Activated T-cell treated with anti-CD3 and anti-CD28 coated beads, Interleukin-2, amount 50 U/mL, for 72 hours (primary cell): ENCODE measurements around the gene MYOF. TPM values are rescaled to one million over a fixed set of nuclear protein-coding genes. Genes with fewer than 3 reads are reported as not detected.
"Not testable (repeated sequence)": the region's sequence is repeated elsewhere in the genome, so short reads cannot be mapped to it uniquely, and the experiment has no call there.

Experiments
- ATAC-seq, 2 donors: fragments of 150-1000 bp; cut with Tn5 transposase; replicated peaks in 1 of 2; 2 replicates each; pipeline ENCODE4 v1.10.0; 2021; ENCODE audit warnings: moderate library complexity in 2 of 2, mild to moderate bottlenecking in 1 of 2
- DNase-seq, 2 donors: peaks; one replicate each; pipeline ENCODE4 v3.0.0; 2021 to 2022; ENCODE audit warnings: mixed read lengths in 1 of 2
- H3K27ac Mint-ChIP-seq: one replicate; pipeline ENCODE4 v1.8.0; 2022; ENCODE audit warnings: mild to moderate bottlenecking, moderate library complexity, mixed read lengths
- H3K27me3 Mint-ChIP-seq: one replicate; pipeline ENCODE4 v1.8.0; 2022; ENCODE audit warnings: low read depth, mixed read lengths
- H3K36me3 Mint-ChIP-seq, 2 donors: one replicate each; pipeline ENCODE4 v1.8.0; 2022; ENCODE audit warnings: mixed read lengths in 2 of 2, mild to moderate bottlenecking in 1 of 2; ENCODE audit not compliant: insufficient read depth in 2 of 2
- H3K4me1 Mint-ChIP-seq: one replicate; pipeline ENCODE4 v1.8.0; 2022; ENCODE audit warnings: low read depth, mixed read lengths
- H3K4me3 Mint-ChIP-seq, 2 donors: one replicate each; pipeline ENCODE4 v1.8.0; 2022; ENCODE audit warnings: mild to moderate bottlenecking in 2 of 2, mixed read lengths in 2 of 2, moderate library complexity in 2 of 2
- H3K9me3 Mint-ChIP-seq, 2 donors: one replicate each; pipeline ENCODE4 v1.8.0; 2022; ENCODE audit warnings: mixed read lengths in 2 of 2
- total RNA-seq, 2 donors: library from RNA; stranded (reverse); gene quantifications; one replicate each; pipeline ENCODE4 v1.2.3, GENCODE V29; 2022

The MYOF gene
- total RNA-seq, 2 donors from 2014 or later, result 32.3 to 32.4 TPM

DNA sequence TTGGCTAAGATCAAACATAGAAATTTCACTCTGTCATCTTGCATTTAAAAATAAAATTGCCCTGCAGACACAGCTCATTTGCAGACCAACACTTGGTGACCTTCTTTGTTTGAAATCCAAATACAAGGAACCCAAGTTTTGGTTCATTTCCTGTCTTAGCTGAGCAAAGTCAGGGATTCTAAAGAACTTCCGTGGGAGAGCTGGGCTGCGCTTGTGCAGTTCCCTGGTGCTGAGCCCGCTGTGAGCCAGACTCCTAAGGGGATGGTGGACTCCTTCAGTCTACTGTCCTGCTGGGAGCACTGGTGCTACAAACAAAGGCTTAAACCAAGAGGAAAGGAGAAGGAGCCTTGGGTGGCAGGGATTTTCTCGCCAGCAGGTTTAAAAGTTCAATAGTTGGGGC lies 60.0 kb downstream of the MYOF start:
- Mint-ChIP-seq H3K36me3 (peaks cover 0 to 8% of the 10 kb centered on the region in 2 donors), H3K27ac (no peak overlapping the region), H3K27me3 (no peaks in the 10 kb centered on the region), H3K4me3 (no peak overlapping the region), H3K4me1 (no peaks in the 10 kb centered on the region), H3K9me3 (no peaks in the 10 kb centered on the region)
- DNase-seq, result no peak
- no peak for ATAC-seq

DNA sequence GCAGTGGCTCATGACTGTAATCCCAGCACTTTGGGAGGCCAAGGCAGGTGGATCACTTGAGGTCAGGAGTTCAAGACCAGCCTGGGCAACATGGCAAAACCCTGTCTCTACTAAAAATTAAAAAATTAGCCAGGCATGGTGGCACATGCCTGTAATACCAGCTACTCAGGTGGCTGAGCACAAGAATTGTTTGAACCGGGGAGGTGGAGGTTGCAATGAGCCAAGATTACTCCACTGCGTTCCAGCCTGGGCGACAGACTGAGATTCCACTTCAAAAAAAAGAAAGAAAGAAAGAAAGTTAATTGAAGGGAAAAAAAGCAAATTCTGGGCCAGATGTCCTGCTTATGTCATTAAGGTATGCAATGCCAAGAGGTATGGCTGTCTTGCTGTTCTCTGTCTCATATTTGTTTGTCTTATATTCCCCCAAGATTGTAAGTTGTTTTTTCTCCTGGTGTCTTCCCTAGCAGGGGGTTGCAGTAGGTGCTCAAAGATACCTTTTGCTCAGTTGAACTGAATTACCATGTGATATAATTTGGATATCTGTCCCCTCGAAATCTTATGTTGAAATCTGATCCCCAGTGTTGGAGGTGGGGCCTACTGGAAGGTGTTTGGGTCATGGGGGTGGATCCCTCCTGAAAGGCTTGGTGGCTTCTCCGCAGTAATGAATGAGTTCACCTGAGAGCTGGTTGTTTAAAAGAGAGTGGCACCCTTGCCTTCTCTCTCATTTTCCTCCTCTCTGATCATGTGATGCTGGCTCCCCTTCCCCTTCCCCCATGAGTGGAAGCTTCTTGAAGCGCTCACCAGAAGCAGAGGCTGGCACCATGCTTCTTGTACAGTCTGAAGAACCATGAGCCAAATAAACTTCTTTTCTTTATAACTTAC lies 60.9 kb downstream of the MYOF start:
- no peak for DNase-seq
- Mint-ChIP-seq H3K9me3 (no peaks in the 10 kb centered on the region), H3K4me1 (no peaks in the 10 kb centered on the region), H3K4me3 (no peak overlapping the region), H3K27ac (no peak overlapping the region), H3K36me3 (peaks cover 0 to 8% of the 10 kb centered on the region in 2 donors), H3K27me3 (no peaks in the 10 kb centered on the region)
- ATAC-seq, result no peak

DNA sequence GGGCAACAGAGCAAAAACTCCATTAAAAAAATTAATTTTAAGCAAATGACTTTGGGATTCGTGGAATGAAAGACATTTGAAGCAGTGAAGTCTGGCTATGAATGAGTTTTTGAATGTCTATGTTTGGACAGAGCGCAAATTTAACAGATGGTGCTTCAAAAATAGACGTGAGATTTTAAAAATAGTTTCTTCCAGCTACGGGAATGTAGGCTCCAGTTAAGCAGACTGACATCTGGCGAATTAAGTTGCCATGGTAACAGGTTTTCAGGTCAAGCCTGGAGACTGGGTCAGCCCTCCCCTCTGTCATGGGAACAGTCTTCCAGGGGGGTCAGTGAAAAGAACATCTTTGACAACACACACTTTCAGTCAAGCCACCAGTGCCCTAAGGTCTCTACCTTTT lies 62.0 kb downstream of the MYOF start:
- Mint-ChIP-seq H3K27me3 (no peaks in the 10 kb centered on the region), H3K36me3 (peaks cover 3 to 13% of the 10 kb centered on the region in 2 donors), H3K4me1 (peaks cover 5% of the 10 kb centered on the region), H3K4me3 (no peak overlapping the region), H3K9me3 (no peaks in the 10 kb centered on the region), H3K27ac (no peak overlapping the region)
- DNase-seq (no peak), ATAC-seq (no peak)

DNA sequence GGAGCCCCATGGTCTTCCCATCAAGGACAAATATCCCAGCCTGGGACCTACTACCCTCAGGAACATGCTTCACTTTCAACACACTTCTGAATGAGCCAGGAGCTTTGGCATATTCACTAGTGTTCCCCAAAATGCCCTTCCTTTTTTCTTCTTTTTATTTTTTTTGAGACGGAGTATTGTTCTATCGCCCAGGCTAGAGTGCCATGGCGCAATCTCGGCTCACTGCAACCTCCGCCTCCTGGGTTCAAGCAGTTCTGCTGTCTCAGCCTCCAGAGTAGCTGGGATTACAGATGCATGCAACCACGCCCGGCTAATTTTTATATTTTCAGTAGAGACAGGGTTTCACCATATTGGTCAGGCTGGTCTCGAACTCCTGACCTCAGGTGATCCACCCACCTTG lies 63.1 kb downstream of the MYOF start:
- not testable (repeated sequence) for ATAC-seq, H3K4me1 Mint-ChIP-seq, H3K9me3 Mint-ChIP-seq, H3K36me3 Mint-ChIP-seq, DNase-seq, H3K4me3 Mint-ChIP-seq, H3K27me3 Mint-ChIP-seq, H3K27ac Mint-ChIP-seq

DNA sequence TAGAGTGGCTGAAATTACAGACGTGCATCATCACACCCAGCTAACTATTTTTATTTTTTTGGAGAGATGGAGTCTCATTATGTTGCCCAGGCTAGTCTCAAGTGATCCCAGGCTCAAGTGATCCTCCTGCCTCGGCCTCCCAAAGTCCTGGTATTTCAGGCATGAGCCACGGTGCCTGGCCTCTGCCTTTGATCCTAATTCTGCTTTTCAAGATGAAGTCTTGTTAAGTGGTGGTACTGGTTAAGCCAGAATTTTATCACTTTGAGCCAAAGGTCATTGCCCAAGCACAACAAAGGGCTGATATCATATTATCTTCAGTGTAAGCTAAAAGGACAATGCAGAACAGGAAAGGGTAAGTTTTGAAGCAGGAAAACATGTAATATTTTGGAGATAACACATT lies 64.2 kb downstream of the MYOF start:
- Mint-ChIP-seq H3K36me3 (peaks cover 3 to 12% of the 10 kb centered on the region in 2 donors), H3K4me3 (no peak overlapping the region), H3K27me3 (no peaks in the 10 kb centered on the region), H3K27ac (no peak overlapping the region), H3K4me1 (peaks cover 20% of the 10 kb centered on the region), H3K9me3 (no peaks in the 10 kb centered on the region)
- no peak for ATAC-seq
- no peak for DNase-seq

DNA sequence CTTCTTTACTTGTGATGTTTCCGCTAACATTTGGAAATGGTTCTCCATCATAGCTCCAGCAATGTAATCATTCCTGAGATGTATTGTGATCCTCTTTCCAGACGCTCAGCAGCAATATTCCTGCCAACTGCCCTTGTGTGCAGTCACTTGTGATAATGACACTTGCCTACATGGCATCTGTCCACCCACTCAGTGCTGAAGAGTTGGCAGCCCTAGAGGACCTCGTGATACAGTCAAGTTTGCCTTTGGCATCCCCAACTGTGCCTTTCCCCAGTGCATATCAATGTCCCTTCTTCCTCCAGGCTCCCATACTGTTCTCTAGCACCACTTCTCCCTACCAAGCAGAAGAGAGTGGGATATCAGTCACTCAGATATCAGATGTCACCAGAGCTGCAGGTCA lies 64.9 kb downstream of the MYOF start:
- ATAC-seq, result no peak
- peaks cover 26% of the 10 kb centered on the region for H3K4me1 Mint-ChIP-seq
- no peaks in the 10 kb centered on the region for H3K9me3 Mint-ChIP-seq
- H3K27ac Mint-ChIP-seq, result no peak overlapping the region
- H3K36me3 Mint-ChIP-seq, result peaks cover 3 to 12% of the 10 kb centered on the region in 2 donors
- H3K27me3 Mint-ChIP-seq, result no peaks in the 10 kb centered on the region
- H3K4me3 Mint-ChIP-seq, result no peak overlapping the region
- no peak for DNase-seq

DNA sequence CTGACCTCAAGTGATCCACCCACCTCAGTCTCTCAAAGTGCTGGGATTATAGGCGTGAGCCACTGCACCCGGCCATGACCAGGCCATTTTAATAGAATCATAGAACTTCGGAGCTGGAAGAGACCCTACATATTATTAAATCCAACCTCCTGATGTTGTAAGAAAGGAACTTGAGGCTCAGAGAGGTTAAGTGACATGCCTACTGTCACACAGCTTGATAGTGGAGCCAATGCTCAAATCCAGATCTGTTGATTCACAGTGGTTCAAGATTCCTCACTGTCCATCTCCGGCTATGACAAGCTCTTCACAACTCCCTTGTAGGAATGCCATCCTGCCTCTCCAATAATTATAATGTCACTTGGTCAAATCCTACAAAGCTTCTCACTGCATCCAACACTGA lies 65.3 kb downstream of the MYOF start:
- no peak for ATAC-seq
- peaks cover 30% of the 10 kb centered on the region for H3K4me1 Mint-ChIP-seq
- H3K9me3 Mint-ChIP-seq, result no peaks in the 10 kb centered on the region
- no peaks in the 10 kb centered on the region for H3K27me3 Mint-ChIP-seq
- peaks cover 3 to 12% of the 10 kb centered on the region in 2 donors for H3K36me3 Mint-ChIP-seq
- H3K4me3 Mint-ChIP-seq, result no peak overlapping the region
- no peak for DNase-seq
- H3K27ac Mint-ChIP-seq, result no peak overlapping the region

DNA sequence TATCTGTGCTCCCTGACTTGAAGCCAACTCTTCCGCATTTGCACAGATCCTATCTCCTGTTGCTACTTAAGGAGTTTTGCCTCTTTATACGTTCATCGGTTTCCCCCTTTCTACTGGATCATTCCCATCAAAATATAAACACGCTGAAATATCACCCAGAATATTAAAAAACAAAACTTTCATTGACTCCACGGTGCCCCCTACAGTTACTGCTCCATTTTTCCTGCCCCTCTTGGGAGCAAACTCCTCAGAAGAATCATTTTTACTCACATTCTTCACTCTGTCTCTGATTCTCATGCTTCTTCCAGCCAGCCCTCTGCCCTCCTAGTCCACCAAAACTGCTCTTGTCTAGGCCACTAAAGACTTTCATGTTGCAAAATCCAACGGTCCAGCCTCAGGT lies 66.4 kb downstream of the MYOF start:
- peak overlapping the region; percentile 7 for H3K27ac Mint-ChIP-seq
- no peak overlapping the region for H3K4me3 Mint-ChIP-seq
- no peak for DNase-seq
- H3K4me1 Mint-ChIP-seq, result peaks cover 40% of the 10 kb centered on the region
- no peaks in the 10 kb centered on the region for H3K9me3 Mint-ChIP-seq
- ATAC-seq, result no peak
- no peaks in the 10 kb centered on the region for H3K27me3 Mint-ChIP-seq
- peaks cover 3 to 12% of the 10 kb centered on the region in 2 donors for H3K36me3 Mint-ChIP-seq

- no peak overlapping the region for H3K4me3 Mint-ChIP-seq
- no peaks in the 10 kb centered on the region for H3K27me3 Mint-ChIP-seq
- H3K4me1 Mint-ChIP-seq, result peaks cover 47% of the 10 kb centered on the region
- ATAC-seq (peak; percentile 39 to 53), DNase-seq (peak; percentile 8)
- H3K36me3 Mint-ChIP-seq, result peaks cover 5 to 18% of the 10 kb centered on the region in 2 donors
- no peaks in the 10 kb centered on the region for H3K9me3 Mint-ChIP-seq
- H3K27ac Mint-ChIP-seq, result peak overlapping the region; percentile 31
Observed at GRCh38 chr10:93413252-93413689, 68.9 kb downstream of the MYOF start.

- Mint-ChIP-seq H3K4me1 (peaks cover 47% of the 10 kb centered on the region), H3K27me3 (no peaks in the 10 kb centered on the region), H3K9me3 (no peaks in the 10 kb centered on the region), H3K36me3 (peaks cover 5 to 17% of the 10 kb centered on the region in 2 donors), H3K27ac (peak overlapping the region; percentile 35), H3K4me3 (no peak overlapping the region)
- DNase-seq (no peak), ATAC-seq (no peak)
Observed at GRCh38 chr10:93412801-93413200, 69.3 kb downstream of the MYOF start.

DNA sequence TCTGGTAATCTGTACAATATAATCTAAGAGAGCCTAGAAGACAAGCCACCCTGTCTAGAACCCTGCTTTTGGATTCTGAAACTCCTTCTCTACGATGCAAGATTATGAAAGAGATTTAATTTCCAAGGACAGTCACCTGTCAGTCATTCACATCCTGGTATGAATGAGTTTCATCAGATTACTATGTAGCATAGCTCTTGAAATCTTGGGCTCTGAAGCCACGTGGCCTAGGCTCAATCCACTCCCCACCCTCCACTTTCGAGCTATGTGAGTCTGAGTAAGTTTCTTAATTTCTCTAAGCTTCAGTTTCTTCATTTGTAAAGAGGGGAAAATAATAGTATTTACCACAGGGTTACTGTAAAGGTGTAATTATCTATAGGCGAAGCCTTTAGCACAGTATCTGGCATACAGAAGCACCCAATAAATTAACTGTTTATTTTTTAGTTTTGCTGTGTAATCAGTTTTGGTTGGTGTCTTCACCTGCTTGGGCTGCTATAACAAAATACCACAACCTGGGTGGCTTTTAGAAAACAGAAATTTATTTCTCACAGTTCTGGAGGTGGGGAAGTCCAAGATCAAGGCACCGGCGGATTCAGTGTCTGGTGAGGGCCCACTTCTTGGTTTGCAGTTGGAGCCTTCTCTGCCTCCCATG lies 71.3 kb downstream of the MYOF start:
- Mint-ChIP-seq H3K27me3 (no peaks in the 10 kb centered on the region), H3K36me3 (peaks cover 7 to 15% of the 10 kb centered on the region in 2 donors), H3K4me3 (peak overlapping the region; percentile 8 to 50), H3K9me3 (no peaks in the 10 kb centered on the region), H3K4me1 (peaks cover 47% of the 10 kb centered on the region), H3K27ac (peak overlapping the region; percentile 94)
- ATAC-seq (peak; percentile 88 to 90), DNase-seq (peak in 1 of 2 donors; percentile 33)

GRCh38 chr10:93408783-93409182 lies 73.4 kb downstream of the MYOF start:
- Mint-ChIP-seq H3K9me3 (no peaks in the 10 kb centered on the region), H3K27me3 (no peaks in the 10 kb centered on the region)

GRCh38 chr10:93406364-93407145 lies 75.6 kb downstream of the MYOF start:
- DNase-seq, result no peak
- H3K27me3 Mint-ChIP-seq, result no peaks in the 10 kb centered on the region
- H3K9me3 Mint-ChIP-seq, result no peaks in the 10 kb centered on the region
- no peak overlapping the region for H3K4me3 Mint-ChIP-seq
- peaks cover 18% of the 10 kb centered on the region for H3K4me1 Mint-ChIP-seq
- ATAC-seq, result no peak
- no peak overlapping the region for H3K27ac Mint-ChIP-seq
- H3K36me3 Mint-ChIP-seq, result peaks cover 5 to 11% of the 10 kb centered on the region in 2 donors

More at GRCh38 chr10:93408783-93409182, 73.4 kb downstream of the MYOF start:
- peaks cover 36% of the 10 kb centered on the region for H3K4me1 Mint-ChIP-seq
- no peak overlapping the region for H3K4me3 Mint-ChIP-seq
- no peak overlapping the region for H3K27ac Mint-ChIP-seq
- no peak for DNase-seq
- no peak for ATAC-seq
- peaks cover 4 to 9% of the 10 kb centered on the region in 2 donors for H3K36me3 Mint-ChIP-seq
